NK-92 treated with Interleukin-12 subunit alpha and Interleukin-12 subunit beta, amount 100 ng/mL, for 24 hours (cell line): Measurements from ENCODE around the gene REEP2.

Experiments
- DNase-seq: peaks from one replicate; lab custom pipeline; 2025; lab: John Stamatoyannopoulos, UW

Gene REEP2

DNA sequence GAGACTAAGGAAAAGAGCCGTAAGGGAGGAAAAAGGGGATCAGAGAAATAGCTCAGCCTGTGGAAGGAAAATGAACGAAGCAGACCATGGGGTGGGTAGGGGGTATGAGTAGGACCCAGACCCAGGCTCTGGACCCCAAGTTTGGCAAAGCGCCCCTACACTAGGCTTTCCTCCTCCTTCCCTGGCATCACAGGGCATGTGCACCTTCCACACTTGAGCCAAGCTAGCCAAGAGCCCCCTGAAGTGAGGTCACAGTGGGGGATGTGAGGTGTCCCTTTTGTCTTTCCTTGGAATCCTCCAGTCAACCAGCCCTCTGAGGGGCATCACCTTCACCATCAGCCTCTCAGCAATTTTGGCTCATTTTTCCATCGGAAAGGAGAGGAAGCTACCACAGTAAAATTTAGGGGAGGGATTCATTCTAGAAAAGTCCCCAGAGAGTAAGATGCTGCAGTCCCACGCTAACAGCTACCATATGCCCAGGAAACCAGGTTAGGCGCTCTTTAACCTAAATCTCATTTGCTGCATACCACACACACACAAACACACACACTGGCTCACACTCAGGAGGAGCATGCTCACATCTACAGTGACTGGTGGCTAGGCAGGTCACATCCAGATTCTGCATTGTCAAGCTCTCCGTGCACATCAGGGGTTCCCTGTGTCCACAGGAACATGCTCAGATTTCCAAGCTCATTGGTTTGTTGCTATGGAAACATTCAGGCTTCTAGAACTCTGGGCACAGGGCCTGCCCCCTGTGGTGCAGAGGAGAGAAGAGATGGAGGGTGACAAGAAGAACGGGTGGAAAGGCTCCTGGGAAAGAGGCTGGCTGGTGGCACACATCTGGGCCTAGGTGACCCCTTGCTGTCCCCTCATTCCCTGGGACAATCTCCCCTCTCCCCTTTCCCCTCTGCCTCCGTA lies 9.9 kb downstream of the REEP2 start:
- no peak for DNase-seq

DNA sequence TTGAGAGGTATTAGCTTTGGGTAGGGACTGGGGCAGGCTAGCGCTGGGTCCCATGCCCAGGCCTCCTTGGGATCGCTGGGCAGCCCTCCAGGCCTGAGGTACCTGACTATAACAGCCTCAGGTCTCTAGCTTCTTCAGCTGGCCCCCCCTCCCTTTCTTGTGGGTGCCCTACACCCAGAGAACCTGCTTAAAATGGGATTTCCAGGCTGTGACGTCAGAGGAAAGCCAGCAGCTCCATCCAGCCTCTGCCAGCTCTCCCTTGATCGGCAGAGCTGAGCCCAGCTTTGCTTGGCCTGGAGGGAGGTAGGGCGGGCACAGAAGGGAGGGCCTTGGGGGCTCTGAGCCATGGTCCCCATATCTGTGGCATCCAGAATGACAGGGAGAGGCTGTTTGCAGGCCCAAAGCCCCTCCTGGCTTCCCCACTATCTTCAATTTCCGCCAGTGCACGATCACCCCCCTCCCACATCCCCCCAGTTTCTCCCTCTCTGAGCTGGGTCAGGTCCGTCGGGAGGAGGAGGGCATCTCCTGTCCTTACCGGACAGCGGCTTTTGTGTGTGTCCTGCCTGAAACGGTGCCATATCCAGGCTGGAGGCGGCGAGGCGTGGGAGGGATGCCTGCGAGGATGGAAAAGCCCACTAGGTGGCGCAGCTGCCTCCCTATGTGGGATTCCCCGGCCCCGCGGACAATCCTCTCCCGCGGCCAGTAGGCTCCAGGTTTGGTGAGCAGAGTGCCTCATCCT lies 10.8 kb downstream of the REEP2 start:
- peak; percentile 68 for DNase-seq

- no peak for DNase-seq
Measured at GRCh38 chr5:138450971-138451370, 12.1 kb downstream of the REEP2 start.

DNA sequence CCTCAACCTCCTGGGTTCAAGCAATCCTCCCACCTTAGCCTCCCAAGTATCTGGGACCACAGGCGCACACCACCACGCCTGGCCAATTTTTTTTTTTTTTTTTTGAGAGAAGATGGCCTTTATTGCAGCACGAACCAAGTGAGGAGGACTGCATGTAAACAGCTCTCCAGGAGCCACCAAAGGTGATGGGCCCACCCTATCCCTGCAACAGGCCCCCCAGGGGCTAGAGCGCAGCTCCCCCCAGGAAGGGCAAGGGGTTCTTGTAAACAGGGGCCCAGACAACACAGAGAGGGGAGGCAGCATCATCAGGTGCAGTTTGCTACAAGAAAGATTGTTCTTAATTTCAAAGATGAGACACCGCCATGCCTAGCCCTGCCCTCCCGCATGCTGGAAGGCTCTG lies 13.9 kb downstream of the REEP2 start:
- no peak for DNase-seq

GRCh38 chr5:138453590-138453989 lies 14.7 kb downstream of the REEP2 start:
- DNase-seq, result no peak

GRCh38 chr5:138454121-138454520 lies 15.3 kb downstream of the REEP2 start:
- no peak for DNase-seq

DNA sequence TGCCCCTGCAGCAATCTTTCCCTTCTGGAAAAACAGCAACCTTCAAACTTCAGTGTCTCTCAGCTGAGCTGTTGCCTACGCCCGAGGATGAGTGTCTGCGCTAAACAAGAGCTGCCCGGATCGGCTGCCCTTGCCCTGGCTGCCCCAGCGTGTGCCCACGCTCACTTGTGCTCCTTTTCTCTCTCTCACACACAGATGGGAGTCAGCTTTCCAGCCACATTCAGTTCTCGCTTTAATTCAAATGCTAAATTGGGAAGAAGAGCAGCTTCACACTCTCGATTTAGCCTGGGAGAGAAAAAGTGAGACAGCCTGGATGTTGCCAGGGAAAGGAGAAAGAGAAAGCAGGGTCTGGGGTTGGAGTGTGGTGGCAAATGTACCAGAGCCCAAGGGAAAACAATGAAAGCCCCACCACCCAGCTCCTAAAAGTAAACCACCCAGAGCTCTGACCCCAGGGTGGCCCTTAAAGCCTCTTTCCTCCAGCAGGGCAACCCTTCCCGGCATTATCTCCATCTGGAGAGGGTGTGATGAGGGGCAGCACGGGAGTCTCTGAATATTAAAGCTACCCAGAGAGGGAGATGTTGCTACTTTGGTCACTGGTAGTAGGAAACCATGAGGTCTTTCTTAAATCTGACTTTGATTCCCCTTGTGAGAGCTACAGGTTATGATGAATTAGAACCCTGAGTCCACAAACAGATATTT lies 16.5 kb downstream of the REEP2 start:
- no peak for DNase-seq

DNA sequence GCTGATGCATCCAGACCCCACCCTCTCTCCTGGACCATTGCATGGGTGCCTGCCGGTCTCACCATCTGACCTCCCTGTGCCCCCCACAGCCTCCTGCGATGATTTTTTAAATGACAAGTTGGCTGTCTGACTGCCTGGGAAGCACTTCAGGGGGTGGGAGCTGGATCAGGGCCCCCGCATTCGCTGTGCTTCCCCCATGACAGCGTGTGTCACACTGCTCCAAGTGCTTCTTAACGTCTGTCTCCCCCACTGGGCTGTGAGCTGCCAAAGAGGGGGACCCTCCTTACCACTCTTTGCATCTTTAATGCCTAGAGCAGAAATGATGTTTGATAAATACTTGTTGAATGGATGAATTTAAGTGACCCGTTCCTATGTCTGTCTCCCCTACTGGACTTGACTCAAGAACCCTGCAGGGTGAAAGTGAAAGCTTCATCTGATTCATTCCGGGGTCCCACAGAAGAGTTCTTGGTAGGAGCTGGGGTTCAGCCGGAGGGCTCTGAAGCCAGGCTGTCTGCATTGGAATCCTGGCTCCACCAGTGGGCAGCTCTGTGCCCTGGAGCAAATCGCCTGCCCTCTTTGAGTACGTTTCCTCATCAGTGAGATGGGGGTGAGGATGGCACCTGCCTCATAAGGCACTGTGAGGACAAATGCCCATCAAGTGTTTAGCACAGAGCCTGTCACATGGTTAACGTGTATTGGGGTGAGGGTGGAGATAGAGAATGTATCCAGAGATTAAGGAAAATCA lies 18.8 kb downstream of the REEP2 start:
- DNase-seq, result no peak

DNA sequence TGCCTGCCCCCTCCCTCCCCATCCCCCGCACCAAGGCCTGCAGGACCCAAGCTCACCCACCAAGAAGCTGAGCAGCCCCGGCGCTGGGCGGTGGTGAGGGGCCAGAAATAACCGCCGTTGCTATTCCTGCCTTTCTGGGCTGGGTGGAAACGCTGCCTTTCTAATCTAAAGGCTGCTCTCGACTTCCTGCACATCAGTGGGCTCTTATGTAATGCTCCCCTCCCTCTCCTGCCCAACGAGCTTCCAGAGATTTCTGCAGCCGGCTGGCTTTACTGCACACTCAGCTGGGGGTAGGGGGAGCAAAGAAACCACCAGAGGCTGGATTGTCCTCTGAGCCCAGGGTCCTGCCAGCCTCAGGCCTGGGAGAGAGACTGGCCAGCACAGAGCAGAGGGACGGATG lies 19.5 kb downstream of the REEP2 start:
- DNase-seq, result no peak

DNA sequence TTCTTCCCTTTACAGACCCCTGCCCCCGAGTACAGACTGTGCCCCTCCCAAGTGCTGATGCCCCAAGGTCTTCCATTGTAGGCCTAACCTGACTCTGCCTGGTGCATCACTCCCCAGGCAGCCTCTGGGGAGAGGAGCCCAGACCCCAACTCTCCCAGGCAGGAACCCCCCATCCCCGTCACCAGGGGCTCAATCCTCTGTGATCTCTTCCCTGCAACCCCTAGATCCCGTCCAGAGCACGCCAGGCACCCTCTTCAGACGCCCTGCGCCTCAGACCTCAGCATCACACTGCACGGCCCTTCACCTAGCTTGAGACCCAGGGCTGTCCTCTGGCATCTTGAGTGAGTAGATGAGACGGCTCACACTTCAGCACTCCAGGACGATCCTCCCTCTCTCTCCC lies 20.0 kb downstream of the REEP2 start:
- DNase-seq, result no peak

DNA sequence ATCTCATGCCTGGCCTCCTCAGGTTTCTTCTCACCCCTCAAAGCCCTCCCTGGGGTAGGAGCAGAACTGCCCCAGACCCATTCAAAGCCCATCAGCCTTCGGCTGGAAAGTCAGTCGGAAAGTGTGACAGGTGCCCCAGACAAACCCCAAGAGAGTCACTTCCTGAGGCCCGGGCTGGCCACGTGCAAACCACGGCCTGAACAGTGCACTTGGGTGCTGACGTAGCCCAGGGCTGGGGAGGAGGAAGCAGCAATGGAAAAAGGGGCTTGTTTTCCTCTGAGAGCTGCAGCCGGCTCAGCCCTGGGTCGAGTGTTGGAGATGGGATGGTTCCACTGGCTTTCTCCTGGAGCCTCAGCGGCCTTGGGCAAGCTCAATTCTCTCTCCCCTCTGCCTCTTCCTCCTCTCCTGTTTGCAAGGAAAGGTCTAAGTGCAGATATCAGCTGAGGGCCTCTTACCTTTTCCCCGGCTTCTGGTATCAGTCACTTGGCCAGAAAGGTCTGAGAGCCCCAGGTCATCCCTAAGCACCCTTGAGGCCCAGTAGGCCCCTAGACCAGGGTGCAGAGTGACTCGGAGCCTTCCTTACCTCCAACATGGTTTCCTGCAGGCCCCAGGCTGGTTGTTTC lies 20.6 kb downstream of the REEP2 start:
- DNase-seq, result peak; percentile 90

DNA sequence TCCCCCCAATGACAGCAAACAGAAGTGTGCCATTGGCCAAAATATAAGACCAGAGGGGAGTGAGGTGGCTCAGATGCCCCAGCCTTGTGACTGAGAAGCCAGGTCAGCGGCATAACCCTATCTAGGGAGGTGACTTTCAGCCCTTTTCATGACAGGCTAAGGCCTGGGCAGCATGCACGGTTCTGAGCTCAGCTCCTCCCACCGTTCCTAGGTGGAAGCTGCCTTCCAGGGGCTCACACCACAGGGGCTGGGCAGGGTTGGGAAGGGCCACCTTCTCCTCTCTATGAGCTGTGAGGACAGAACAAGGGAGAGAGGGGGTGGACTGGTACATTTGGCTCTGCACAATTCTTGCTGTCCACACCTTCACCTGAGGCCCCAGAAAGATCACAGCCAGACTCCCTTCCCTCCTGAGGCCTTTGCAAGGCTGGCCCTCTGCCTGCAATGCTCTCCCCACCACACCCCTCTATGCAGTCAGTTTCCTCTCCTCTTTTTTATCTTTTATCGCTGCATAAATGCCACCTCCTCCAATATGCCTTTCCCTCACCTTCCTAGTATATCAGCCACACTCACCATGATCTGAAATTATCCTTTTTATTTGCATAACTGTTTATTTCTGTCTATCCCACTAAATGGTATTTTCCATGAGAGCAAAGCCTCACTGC lies 21.3 kb downstream of the REEP2 start:
- DNase-seq, result no peak

DNA sequence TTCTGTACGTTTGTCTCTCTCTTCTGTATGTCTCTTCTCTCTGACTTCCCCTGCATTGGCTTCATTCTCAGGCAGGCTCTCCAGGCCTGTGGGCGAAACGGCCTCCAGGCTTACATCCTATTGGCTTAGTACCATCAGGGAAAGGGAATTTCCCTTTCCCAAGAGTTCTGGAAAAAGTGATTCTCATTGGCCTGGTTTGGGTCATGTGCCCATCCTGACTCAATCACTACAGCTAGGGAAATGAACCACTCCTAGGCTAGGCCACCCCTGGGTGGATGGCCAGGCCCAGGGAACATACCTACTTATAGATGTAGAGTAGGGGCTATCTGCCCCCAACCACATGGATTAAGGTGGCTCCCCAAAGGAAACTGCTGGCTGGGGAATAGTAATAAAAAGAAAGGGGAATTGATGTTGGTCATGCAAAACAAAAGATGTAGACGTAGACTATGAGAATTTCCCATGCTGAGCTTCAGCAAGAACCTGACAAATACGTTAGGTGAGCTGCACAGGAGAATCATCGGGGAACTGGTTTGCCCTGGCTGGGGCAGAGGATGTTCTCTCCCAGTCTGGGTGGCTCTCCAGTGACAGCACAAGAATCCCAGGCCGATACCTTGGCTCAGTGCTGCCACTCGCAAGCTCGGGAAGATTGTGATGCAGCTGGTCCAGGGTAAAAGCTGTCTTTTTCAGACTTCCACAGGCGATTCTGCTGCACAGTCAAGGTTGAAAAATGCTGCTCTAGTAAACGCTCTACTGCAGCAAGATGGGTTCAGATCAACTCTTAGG lies 22.7 kb downstream of the REEP2 start:
- DNase-seq, result no peak

DNA sequence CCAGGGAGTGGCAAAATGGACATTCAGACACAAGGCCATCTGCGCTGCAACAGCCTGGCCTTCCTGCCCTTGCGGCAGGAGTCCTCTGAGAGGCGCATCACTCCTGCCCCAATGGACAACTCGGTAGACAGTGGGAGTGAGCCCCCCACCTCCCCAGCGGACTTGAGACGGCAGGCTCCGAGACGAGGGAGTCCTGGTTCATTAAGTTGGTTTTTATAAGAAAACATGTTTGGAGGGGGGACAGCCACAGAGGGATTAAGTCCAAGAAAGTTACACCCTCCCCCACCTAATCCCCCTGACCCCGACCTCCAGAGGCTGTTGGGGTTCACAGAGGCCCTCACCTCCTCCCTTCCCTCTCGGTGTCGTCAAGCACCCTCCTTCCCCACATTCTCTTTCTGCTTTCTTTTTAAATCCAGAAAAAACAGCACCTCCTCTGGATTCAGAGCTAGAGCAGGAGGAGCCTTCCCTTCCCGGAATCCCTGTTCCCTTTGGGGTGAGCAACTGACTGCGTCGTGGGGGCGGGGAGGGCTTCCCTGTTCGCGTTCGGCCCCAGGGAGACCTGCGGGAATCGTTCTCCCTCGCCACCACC lies 24.7 kb downstream of the REEP2 start:
- DNase-seq, result no peak

- DNase-seq, result peak; percentile 84
Measured at GRCh38 chr5:138464008-138464387, 25.1 kb downstream of the REEP2 start.

GRCh38 chr5:138464388-138465260 lies 25.8 kb downstream of the REEP2 start:
- peak; percentile 95 for DNase-seq

DNA sequence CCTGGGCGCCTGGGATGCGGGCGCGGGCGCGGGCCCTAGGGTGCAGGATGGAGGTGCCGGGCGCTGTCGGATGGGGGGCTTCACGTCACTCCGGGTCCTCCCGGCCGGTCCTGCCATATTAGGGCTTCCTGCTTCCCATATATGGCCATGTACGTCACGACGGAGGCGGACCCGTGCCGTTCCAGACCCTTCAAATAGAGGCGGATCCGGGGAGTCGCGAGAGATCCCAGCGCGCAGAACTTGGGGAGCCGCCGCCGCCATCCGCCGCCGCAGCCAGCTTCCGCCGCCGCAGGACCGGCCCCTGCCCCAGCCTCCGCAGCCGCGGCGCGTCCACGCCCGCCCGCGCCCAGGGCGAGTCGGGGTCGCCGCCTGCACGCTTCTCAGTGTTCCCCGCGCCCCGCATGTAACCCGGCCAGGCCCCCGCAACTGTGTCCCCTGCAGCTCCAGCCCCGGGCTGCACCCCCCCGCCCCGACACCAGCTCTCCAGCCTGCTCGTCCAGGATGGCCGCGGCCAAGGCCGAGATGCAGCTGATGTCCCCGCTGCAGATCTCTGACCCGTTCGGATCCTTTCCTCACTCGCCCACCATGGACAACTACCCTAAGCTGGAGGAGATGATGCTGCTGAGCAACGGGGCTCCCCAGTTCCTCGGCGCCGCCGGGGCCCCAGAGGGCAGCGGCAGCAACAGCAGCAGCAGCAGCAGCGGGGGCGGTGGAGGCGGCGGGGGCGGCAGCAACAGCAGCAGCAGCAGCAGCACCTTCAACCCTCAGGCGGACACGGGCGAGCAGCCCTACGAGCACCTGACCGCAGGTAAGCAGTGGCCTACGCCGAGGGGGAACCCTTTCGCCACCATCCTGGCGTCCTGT lies 26.6 kb downstream of the REEP2 start, which contains the start of gene EGR1:
TSS of gene EGR1 (plus strand) at position 219 of the 864 bp plus-strand sequence. CDS start at position 502, 283 bp downstream.
- DNase-seq, result peak; percentile 78
